Thoracic aorta (tissue), 2 donors: Measurements from ENCODE around the gene ALDH7A1. TPM values are rescaled to one million over a fixed set of nuclear protein-coding genes. Genes with fewer than 3 reads are reported as not detected.

Experiments
- ATAC-seq: fragments of 150-250 bp; one replicate; pipeline ENCODE4 v1.8.0; 2017; ENCODE audit warnings: low read depth; ENCODE audit not compliant: insufficient number of reproducible peaks, low FRiP score
- DNase-seq: peaks from one replicate; pipeline ENCODE4 v3.0.0-alpha.2; 2020; ENCODE audit warnings: low spot score
- H3K27ac ChIP-seq, 2 donors: fragments of 200-600 bp; sonication (generic); 1 replicate in 1 of 2; 2 replicates in 1 of 2; pipeline ENCODE4 v1.5.1; 2016; ENCODE audit warnings: mild to moderate bottlenecking in 2 of 2, moderate library complexity in 2 of 2
- H3K27me3 ChIP-seq: fragments of 200-600 bp; sonication (generic); replicated peaks from 2 replicates; pipeline ENCODE4 v1.6.0; 2016; ENCODE audit warnings: mild to moderate bottlenecking; ENCODE audit not compliant: insufficient read depth
- H3K36me3 ChIP-seq: fragments of 200-600 bp; sonication (generic); one replicate; pipeline ENCODE4 v1.5.1; 2016
- H3K4me1 ChIP-seq, 2 donors: fragments of 200-600 bp; sonication (generic); 1 replicate in 1 of 2; 2 replicates in 1 of 2; pipeline versions ENCODE4 v1.5.1 to v1.6.0; 2016; ENCODE audit warnings: low read depth in 2 of 2, mild to moderate bottlenecking in 1 of 2; ENCODE audit not compliant: control insufficient read depth in 1 of 2
- H3K4me3 ChIP-seq: fragments of 200-600 bp; sonication (generic); 2 replicates; pipeline ENCODE4 v1.5.1; 2016; ENCODE audit warnings: mild to moderate bottlenecking
- H3K9me3 ChIP-seq: fragments of 200-600 bp; sonication (generic); 2 replicates; pipeline ENCODE4 v1.5.1; 2016
- total RNA-seq, 2 donors: library from RNA; depleted of rRNA; stranded (reverse); fragments of >200 nt; gene quantifications; one replicate each; pipeline versions ENCODE4 v1.1.0 to v1.2.3, GENCODE V29; 2016
- TF ChIP-seq, protein P1 (sequence below): fragments of 200-600 bp; sonication (generic); IDR thresholded peaks from one replicate; pipeline ENCODE4 v1.5.1; 2019; ENCODE audit warnings: antibody characterized with exemption

ALDH7A1 gene
- total RNA-seq, 2 donors from 2014 or later, result 17.6 to 52.6 TPM

DNA sequence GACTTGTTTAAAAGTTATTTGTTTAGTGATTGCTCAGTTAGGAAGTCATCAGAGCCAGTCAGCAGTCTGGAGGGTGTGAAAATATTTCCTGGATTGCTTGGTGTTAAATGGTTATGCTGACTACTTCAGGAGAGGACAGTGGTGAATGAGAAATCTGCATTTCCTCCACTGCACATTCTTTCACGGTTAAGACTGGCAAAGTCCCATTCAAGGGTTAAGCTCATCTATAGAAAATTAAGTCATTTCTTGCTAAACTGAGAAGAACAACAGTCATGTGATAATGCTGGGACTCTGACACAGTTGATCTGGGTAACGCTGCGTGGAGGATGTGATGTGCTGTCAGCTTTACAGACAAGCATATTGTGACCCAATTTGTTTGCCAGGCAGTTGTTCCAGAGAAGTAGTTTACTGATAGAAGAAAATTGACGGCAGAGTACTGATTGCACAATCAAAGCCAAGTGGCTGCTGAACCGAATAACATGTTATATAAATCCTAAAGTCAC, 91.4 kb downstream of the ALDH7A1 start:
- Histone ChIP-seq H3K4me3 (peak overlapping the region; percentile 29), H3K27ac (peak overlapping the region in 1 of 2 donors; percentile 1), H3K4me1 (peaks cover 11 to 35% of the 10 kb centered on the region in 2 donors), H3K27me3 (no peaks in the 10 kb centered on the region), H3K9me3 (no peaks in the 10 kb centered on the region), H3K36me3 (no peaks in the 10 kb centered on the region)
- ATAC-seq, result no peak
- DNase-seq, result no peak
- TF ChIP-seq, protein P1, sequence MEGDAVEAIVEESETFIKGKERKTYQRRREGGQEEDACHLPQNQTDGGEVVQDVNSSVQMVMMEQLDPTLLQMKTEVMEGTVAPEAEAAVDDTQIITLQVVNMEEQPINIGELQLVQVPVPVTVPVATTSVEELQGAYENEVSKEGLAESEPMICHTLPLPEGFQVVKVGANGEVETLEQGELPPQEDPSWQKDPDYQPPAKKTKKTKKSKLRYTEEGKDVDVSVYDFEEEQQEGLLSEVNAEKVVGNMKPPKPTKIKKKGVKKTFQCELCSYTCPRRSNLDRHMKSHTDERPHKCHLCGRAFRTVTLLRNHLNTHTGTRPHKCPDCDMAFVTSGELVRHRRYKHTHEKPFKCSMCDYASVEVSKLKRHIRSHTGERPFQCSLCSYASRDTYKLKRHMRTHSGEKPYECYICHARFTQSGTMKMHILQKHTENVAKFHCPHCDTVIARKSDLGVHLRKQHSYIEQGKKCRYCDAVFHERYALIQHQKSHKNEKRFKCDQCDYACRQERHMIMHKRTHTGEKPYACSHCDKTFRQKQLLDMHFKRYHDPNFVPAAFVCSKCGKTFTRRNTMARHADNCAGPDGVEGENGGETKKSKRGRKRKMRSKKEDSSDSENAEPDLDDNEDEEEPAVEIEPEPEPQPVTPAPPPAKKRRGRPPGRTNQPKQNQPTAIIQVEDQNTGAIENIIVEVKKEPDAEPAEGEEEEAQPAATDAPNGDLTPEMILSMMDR, result no peak

GRCh38 chr5:126501448-126501847, 93.6 kb downstream of the ALDH7A1 start:
- Histone ChIP-seq H3K36me3 (no peaks in the 10 kb centered on the region), H3K4me3 (no peak overlapping the region), H3K27me3 (no peaks in the 10 kb centered on the region), H3K4me1 (peaks cover 11 to 26% of the 10 kb centered on the region in 2 donors), H3K9me3 (no peaks in the 10 kb centered on the region), H3K27ac (no peak overlapping the region)
- ATAC-seq (no peak), DNase-seq (no peak)
- TF ChIP-seq, protein P1, result no peak

DNA sequence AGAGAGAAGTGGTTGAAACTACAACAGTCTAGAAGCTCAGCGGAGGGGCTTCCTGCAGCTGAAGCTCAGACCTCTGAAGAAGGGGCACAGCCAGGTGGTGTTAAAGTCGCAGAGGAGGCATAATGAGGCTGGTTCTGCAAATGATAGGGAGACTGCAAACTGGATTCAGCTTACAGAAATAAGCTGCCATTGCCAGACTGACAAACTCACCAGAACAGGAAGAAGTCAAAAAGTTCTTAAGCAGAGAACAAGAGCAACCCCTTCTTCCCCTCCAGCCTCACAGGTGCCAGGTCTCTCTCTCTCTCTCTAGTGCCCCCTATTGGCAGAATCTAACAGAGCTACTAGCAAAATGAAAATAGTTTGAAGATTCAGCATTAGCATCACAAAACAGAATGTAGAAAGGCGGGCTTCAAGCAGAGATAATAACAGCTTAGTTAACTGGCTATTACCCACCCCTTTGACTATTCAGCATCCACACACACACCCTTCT, 95.1 kb downstream of the ALDH7A1 start:
- Histone ChIP-seq H3K4me1 (peaks cover 11 to 26% of the 10 kb centered on the region in 2 donors), H3K4me3 (no peak overlapping the region), H3K36me3 (no peaks in the 10 kb centered on the region), H3K27ac (peak overlapping the region in 1 of 2 donors; percentile 29), H3K9me3 (no peaks in the 10 kb centered on the region), H3K27me3 (no peaks in the 10 kb centered on the region)
- TF ChIP-seq, protein P1, result no peak
- no peak for ATAC-seq
- no peak for DNase-seq

- Histone ChIP-seq H3K9me3 (no peaks in the 10 kb centered on the region), H3K27ac (peak overlapping the region in 1 of 2 donors; percentile 29), H3K4me3 (no peak overlapping the region), H3K36me3 (no peaks in the 10 kb centered on the region), H3K27me3 (no peaks in the 10 kb centered on the region), H3K4me1 (peaks cover 11 to 24% of the 10 kb centered on the region in 2 donors)
- DNase-seq (no peak), ATAC-seq (no peak)
- TF ChIP-seq, protein P1, result no peak
Measured at GRCh38 chr5:126499278-126499677, 95.7 kb downstream of the ALDH7A1 start.

GRCh38 chr5:126497506-126497905, 97.5 kb downstream of the ALDH7A1 start:
- no peaks in the 10 kb centered on the region for H3K27me3 ChIP-seq
- H3K36me3 ChIP-seq, result no peaks in the 10 kb centered on the region
- peaks cover 3 to 14% of the 10 kb centered on the region in 2 donors for H3K4me1 ChIP-seq
- H3K27ac ChIP-seq, result no peak overlapping the region
- TF ChIP-seq, protein P1, result no peak
- DNase-seq, result no peak
- no peaks in the 10 kb centered on the region for H3K9me3 ChIP-seq
- ATAC-seq, result no peak
- H3K4me3 ChIP-seq, result no peak overlapping the region
